GM21515 (cell line): Measurements from ENCODE around the gene PNMA5.
A peak's percentile ranks its signal among the peaks of the same experiment; 100 is the strongest.

Experiments
- ATAC-seq: cut with Tn5 transposase; IDR thresholded peaks from one replicate; pipeline ENCODE4 v1.9.1; 2021; ENCODE audit not compliant: unreplicated experiment

The PNMA5 gene

DNA sequence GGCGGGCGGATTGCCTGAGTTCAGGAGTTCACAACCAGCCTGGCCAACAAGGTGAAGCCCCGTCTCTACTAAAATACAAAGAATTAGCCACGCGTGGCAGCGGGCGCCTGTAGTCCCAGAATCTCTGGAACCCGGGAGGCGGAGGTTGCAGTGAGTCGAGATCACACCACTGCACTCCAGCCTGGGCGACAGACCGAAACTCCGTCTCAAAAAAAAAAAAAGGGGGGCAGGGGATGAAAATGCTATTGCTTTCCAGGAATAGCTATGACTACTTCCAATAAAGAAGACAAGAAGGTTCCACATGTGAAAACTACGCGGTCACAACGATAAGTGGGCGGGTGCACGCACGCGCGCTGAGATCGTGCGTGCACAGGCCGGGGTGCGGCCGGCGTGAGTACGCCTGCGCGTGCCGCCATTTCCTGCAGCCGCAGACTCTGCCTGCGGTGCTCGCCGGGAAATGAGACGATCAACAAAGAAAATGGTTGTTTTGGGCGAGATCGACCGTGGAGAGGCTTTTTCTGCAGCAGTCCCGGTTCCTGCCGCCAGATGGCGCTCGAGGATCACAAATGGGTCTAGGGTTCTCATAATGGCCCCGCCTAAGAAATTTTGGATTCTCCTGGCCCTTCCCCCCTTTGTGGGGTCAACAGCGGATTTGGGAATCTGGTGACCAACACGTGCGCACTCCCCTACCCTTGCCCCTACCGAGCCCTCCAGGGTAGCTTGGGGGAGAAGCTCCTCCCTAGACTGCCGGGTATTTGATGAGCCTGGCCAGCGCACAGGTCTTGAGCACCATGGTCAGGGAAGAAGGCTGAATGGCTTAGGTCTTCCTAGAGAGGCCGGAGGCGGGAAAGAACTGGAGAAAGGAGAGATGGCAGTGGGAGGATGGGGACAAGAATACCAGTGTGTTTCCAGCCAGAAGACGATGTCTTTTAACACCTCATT is 35.1 kb downstream of the PNMA5 start:
- peak; percentile 94 for ATAC-seq

- no peak for ATAC-seq
Measured at GRCh38 chrX:152958047-152958446, 35.9 kb downstream of the PNMA5 start.

DNA sequence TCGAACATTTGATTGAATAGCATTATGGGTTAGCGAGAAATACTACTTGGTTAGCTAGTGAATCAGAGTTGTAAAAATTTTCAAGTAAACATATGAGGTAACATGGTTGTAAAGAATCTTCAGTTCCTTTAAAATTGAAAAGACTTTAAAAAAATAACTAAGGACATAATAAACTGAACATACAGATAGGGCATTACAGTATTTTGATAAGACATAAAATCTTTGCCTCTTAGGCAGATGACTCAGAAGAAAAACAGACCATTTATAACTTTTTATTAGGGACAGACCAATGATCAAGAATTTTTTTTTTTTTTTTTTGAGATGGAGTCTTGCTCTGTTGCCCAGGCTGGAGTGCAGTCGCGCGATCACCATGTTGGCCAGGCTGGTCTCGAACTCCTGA is 43.1 kb downstream of the PNMA5 start:
- ATAC-seq: no peak

GRCh38 chrX:152949114-152949513 is 44.8 kb downstream of the PNMA5 start:
- no peak for ATAC-seq

- no peak for ATAC-seq
Measured at GRCh38 chrX:152946681-152947080, 47.2 kb downstream of the PNMA5 start.

- ATAC-seq: no peak
Measured at GRCh38 chrX:152945021-152945979, 48.6 kb downstream of the PNMA5 start.

DNA sequence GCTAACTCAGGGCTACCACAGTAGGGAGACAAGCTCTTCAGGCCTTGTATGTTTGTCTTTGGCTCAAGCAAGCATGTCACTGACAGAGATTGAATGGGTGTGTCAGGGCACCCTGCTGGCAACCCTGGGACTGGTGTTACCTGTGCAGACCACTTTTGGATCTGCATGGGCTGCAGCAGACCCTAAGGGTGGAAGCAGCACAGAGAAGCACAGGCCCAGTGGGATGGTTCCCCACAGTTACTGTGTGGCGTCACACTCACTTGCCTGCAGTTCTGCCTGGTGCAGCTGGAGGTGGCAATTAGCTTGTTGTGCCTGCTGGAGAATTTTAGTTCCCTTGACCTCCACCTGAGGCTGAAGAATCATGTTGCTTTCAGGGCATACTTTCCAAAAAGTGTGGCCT is 50.1 kb downstream of the PNMA5 start:
- ATAC-seq: no peak

DNA sequence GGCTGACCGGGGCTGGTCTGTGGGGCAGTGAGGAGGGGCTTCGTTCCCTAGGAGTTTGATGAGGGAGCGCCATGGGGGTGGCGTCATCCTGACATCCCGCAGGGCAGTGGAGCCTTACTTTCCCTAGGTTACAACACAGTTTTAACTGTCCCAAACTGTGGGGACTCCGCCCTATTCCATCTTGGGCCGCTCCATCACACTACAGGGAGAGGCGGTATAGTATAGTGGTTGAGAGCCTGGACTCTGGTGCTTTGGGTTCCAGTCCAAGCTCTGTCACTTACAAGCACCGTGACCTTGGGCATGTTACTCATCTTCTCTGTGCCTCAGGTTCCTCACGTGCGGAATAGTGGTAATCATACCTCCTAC is 51.9 kb downstream of the PNMA5 start:
- no peak for ATAC-seq

DNA sequence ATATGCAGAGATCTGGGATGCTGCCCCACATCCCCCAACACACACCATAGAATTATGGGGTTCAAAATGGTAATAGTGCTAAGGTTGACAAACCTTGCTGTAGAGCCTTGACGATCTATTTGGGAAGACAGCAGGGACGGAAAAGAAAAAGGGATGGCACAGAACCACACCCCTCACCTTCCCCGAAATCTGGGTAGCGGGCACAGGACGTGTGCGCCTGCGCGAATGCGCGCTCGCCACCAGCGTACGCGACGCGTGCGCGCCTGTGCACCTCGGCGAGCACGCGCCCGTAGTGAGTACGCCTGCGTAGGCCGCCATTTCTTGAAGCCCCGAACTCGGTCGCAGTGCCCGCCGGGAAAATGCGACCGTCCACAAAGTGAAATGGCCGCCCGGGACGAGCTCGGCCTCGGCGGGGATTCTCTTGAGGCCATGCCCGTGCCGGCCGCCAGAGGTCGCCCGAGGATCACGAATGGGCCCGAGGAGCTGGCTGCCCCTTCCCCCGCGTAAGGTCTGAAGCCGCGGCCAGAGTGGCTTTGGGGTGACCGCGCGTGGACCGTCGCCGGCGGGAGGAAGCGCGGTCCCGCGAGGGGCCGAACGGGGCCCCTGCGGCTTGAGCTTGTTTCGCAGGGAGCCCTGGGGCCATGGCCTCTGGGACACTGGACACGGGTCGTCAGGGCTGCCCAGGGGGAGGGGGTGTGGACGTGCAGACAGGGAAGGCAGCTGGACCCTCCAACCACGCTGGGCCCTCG is 52.4 kb downstream of the PNMA5 start:
- ATAC-seq: peak; percentile 97
